ENCODE results near the gene WDR86.

Gene WDR86

GRCh38 chr7:151440799-151441445, 31.1 kb upstream of the WDR86 start:
- no peak for DNase-seq (ENCODE audit: low read depth in 1 of 2, low spot score in 1 of 2)

GRCh38 chr7:151439855-151440798, 30.3 kb upstream of the WDR86 start, which contains the start of gene CRYGN:
TSS of gene CRYGN (minus strand) at chr7:151440141. CDS start at chr7:151439917, 224 bp downstream.
- DNase-seq (ENCODE audit: low read depth in 1 of 2, low spot score in 1 of 2) = no peak

DNA sequence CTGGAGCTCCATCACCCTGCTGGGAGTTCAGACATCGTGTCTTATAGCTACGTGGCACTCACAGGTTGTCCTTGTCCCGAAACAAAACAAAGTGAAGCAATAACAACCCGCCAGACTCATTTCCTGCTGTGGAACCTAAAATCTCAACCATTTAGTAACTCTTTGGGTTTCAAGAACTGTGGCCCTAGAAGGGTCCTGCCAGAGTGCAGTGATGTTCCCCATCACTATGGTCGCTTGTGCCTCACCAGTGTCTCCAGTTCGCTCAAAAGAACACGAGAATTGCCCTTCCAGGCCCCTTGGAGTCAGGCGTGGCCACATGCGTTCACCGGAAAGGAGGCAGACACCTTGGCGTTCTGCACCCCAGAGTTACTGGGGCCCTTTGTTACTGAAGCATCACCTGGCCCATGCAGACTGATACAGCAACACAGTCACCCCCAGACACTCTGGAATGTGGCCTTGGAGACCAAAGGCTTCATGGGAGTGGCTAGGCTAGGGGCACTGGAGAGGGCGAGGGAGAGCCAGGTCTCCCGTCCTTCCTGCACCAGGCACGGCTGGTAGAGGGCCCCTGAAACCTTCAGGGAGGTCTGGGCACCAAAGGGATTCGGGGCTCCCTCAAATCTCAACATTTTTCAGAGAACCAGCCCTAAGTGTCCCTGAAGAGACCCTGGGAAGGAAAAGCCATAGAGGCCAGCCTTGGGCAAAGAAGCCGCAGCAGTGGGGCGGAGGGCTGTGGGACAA, 29.2 kb upstream of the WDR86 start:
- no peak for DNase-seq (ENCODE audit: low read depth in 1 of 2, low spot score in 1 of 2)

DNA sequence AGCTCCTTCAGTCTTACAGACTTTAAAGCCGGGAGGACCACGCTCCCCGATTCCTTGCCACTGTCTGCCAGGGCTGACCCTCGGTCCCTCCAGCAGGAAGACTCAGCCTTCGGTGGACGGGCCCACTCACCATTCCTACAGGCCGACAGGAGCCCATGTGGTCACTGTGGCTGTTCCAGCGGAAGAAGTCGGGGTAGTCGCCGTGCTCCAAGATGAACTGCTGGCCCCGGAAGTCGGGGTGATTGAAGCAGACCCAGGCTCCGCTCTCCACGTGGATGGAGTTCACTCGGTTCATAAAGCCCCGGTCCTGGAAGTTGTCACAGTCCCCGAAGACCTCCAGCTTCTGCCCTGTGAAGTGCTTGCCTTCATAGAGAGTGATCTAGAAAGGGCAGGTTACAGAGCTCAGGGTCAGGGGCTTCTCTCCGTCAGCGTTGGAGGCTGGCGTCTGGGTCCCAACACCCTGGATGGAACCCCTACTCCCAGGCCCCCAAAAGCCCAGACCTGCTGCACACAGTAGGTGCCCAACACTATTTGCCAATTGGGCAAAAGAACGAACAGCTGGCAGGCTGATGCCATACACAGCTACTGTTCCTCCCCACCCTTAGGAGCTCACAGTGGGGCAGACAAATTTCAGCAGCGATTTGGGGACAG, 28.2 kb upstream of the WDR86 start:
- no peak for DNase-seq (ENCODE audit: low read depth in 1 of 2, low spot score in 1 of 2)

- DNase-seq (ENCODE audit: low read depth in 1 of 2, low spot score in 1 of 2) = no peak
Observed at GRCh38 chr7:151437159-151437553, 27.3 kb upstream of the WDR86 start.

GRCh38 chr7:151436446-151437158, 26.8 kb upstream of the WDR86 start:
- DNase-seq (ENCODE audit: low read depth in 1 of 2, low spot score in 1 of 2) = no peak

- DNase-seq (ENCODE audit: low read depth in 1 of 2, low spot score in 1 of 2) = no peak
Observed at GRCh38 chr7:151435971-151436370, 26.1 kb upstream of the WDR86 start.

GRCh38 chr7:151435103-151435916, 25.5 kb upstream of the WDR86 start:
- DNase-seq (ENCODE audit: low read depth in 1 of 2, low spot score in 1 of 2) = no peak

DNA sequence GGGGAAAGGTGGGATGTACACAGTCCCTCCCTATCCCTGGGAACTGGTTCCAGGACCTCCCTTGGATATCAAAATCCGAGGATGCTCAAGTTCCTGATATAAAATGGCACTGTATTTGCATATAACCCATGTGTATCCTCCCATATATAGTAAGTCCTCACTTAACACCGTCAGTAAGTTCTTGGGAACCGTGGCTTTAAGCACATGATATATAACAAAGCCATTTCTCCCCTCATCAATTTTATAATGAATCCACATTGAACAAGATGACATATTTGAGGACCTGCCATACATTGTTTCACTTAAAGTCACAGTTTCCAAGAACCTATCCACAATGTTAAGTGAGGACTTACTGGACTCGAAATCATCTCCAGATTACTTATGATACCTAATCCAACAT, 24.7 kb upstream of the WDR86 start:
- no peak for DNase-seq (ENCODE audit: low read depth in 1 of 2, low spot score in 1 of 2)

GRCh38 chr7:151433721-151434400, 24.0 kb upstream of the WDR86 start:
- DNase-seq (ENCODE audit: low read depth in 1 of 2, low spot score in 1 of 2) = no peak

DNA sequence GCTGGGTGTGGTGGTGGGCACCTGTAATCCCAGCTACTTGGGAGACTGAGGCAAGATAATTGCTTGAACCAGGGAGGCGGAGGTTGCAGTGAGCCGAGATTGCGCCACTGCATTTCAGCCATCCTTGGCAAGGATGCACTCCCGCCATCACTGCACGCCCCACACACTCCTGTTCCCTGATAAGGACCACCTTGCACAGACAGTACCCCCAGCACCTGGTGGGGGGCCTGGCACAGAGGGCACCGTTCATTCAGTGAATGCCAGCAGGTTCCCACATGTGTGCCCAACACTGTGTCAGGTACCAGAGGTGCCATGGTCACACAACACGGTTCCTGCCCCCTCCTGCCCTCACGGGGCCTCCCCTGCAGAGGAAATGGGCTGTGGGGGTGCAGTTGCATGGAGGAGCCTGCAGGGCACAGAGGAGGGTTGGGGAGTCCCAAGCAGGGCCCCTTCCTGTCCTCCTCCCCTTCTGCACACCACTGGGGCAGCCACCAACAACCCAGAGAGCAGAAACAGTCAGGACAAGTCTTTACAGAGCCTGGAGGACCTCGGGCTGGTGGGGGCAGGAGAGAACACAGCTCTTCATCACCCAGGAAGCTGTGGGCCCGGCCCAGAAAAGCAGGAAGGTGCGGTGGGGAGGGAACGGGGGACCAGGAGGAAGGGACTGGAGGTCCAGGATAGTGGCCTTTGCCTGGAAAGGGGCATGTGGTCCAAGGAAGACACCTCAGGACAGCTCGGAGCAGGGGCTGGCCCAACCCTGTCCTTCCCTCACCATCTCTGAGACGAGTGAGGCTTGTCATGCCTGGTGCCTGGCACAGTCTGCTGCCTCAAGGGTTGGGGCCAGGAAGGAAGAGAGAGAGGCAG, 23.1 kb upstream of the WDR86 start:
- DNase-seq (ENCODE audit: low read depth in 1 of 2, low spot score in 1 of 2) = no peak

DNA sequence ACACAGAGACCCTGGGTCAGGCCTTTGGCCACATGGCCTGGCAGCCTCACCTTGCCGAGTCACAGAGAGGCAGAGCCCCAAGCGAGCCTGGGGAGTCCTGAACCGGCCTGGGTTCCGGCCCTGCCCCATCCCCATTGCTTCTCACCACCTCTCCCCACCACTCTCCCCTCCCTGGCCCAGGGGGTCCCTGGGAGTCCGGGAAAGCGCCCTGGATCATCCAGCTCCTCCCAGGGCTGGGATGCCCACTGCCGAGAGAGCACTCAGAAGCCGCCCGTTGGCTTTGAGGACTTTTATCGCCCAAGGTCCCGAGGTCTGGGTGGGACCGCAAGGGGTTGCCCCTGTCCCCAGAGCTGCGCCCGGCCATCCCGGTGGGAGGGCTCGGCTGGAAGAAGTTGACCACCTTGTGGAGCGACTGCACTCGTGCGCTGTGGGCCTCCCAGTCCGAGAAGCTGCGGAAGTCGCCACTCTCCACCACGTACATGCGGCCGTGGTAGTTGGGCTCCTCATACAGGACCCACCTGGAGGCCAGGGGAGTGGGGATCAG, 22.0 kb upstream of the WDR86 start:
- DNase-seq (ENCODE audit: low read depth in 1 of 2, low spot score in 1 of 2) = no peak

GRCh38 chr7:151431281-151431767, 21.5 kb upstream of the WDR86 start:
- DNase-seq (ENCODE audit: low read depth in 1 of 2, low spot score in 1 of 2) = no peak

DNA sequence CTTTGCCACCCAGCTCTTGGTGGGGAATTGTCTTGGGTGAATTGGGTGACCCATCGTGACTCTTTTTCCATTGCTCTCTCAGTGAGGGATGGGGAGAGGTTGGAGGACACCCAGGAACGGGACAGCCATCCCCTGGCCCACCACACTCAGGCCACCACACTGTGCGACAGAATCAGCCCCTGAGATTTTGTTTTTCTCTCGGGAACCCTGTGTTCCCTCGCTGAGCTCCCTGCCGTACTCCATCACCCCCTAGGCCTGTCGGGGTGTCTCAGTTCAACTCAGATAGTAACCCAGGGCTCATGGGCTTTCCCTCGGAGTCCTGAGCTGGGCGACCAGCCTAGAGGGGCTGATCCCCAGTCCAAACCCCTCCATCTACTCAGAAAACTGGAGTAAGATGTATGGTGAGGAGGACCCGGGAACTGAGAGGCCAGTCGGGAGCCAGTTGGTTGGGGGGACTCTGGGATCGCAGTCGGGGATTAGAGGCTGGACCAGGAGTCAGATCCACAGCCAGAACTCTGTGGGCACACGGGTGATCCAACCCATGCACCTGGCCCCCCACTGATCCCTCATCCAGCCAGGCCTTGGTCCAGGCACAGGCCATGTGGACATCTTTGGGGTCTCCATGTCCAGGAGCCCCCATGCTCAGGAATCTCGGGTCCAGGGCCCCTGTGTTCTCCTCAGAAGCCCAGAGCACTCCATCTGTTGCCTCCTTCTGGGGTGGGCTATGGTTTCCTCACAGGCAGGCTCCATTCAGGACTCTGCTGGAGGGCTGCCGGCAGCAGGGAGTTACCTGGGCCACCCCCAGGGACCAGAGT, 20.8 kb upstream of the WDR86 start:
- DNase-seq (ENCODE audit: low read depth in 1 of 2, low spot score in 1 of 2) = no peak

DNA sequence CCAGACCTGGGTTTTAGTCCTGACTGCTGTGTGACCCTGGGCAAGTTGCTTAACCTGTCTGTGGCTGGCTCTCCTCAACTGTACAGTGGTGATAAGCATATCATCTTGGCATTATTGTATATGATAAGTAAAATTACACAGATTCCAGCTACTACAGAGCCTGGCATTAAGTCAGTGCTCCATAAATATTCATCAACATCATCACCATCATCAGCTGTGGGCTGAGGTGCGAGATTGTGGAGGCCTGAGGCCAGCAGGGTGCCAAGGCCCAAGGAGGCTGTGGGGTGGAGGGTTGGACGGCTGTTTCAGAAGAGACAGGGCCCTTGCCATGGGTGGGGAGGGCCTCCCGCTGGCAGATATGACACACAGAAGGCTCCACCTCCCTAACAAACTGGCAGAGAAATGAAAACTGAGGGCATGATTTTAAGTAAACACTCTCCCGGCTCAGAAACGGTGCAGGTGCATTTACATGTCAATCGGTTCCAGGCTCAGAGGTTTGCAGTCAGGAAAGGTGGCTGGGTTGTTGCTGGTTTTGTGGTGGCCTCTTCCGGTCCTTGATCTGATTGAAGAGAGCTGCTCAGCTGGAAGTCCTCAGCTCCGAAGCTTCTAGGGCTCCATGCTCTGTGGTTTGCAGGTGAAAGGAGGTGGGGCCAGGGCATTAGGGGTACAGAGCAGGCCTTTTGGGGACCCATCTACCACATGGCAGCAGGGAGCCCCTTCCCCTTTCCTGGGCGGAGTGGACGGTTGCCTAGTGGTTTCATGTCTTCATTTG, 19.9 kb upstream of the WDR86 start:
- peak in 1 of 2 donors; percentile 36 for DNase-seq (ENCODE audit: low read depth in 1 of 2, low spot score in 1 of 2)

DNA sequence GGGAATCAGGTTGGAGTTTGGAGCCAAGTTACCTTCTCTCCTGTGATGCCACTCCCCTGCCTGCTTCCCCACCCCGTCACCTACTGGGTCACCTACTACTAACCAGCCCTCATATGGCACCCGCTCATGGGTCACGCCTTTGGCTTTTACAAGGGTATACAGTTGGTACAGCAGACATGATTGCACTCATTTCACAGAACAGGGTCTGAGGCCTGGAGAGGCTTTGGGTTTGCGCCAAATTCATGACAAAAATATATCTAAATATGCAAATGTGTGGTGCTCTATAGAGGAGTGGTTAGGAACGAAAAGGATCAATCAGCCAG, 19.4 kb upstream of the WDR86 start:
- no peak for DNase-seq (ENCODE audit: low read depth in 1 of 2, low spot score in 1 of 2)
